RPMI7951 (cell line): Measurements from ENCODE around the gene PHLDB1. TPM values are rescaled to one million over a fixed set of nuclear protein-coding genes. Genes with fewer than 3 reads are reported as not detected.
"Not testable (repeated sequence)": the region's sequence is repeated elsewhere in the genome, so short reads cannot be mapped to it uniquely, and the experiment has no call there.

Experiments used
- DNase-seq: peaks from one replicate; pipeline ENCODE4 v3.0.0-alpha.2; 2012; ENCODE audit warnings: low read depth
- total RNA-seq: library from RNA; depleted of rRNA; stranded (reverse); fragments of >200 nt; shearing (Covaris generic); gene quantifications from 2 replicates; pipeline ENCODE4 v1.2.3, GENCODE V29; 2014

Gene PHLDB1
- total RNA-seq, 1 experiment from 2014 or later = 45.1 TPM

- DNase-seq = no peak
Measured at GRCh38 chr11:118684187-118684586, 76.8 kb downstream of the PHLDB1 start.

GRCh38 chr11:118687906-118688305 lies 80.5 kb downstream of the PHLDB1 start:
- no peak for DNase-seq

DNA sequence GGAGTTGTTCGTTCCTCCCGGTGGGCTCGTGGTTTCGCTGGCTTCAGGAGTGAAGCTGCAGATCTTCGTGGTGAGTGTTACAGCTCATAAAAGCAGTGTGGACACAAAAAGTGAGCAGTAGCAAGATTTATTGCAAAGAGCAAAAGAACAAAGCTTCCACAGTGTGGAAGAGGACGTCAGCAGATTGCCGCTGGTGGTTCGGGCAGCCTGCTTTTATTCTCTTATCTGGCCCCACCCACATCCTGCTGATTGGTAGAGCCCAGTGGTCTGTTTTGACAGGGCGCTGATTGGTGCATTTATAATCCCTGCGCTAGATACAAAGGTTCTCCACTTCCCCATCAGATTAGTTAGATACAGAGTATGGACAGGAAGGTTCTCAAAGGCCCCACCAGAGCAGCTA lies 80.9 kb downstream of the PHLDB1 start:
- not testable (repeated sequence) for DNase-seq

DNA sequence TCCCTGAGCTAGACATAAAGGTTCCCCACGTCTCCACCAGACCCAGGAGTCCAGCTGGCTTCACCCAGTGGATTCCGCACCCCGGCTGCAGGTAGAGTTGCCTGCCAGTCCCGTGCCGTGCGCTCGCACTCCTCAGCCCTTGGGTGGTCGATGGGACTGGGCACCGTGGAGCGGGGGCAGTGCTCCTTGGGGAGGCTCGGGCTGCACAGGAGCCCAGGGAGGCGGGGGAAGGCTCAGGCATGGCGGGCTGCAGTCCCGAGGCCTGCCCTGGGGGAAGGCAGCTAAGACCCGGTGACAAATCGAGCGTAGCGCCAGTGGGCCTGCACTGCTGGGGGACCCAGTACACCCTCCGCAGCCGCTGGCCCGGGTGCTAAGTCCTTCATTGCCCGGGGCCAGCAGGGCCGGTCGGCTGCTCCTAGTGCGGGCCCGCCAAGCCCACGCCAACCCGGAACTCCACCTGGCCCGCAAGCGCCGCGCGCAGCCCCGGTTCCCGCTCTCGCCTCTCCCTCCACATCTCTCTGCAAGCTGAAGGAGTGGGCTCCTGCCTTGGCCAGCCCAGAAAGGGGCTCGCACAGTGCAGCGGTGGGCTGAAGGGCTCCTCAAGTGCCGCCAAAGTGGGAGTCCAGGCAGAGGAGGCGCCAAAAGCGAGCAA lies 81.6 kb downstream of the PHLDB1 start:
- no peak for DNase-seq

GRCh38 chr11:118689503-118689851 lies 82.1 kb downstream of the PHLDB1 start:
- DNase-seq = no peak

DNA sequence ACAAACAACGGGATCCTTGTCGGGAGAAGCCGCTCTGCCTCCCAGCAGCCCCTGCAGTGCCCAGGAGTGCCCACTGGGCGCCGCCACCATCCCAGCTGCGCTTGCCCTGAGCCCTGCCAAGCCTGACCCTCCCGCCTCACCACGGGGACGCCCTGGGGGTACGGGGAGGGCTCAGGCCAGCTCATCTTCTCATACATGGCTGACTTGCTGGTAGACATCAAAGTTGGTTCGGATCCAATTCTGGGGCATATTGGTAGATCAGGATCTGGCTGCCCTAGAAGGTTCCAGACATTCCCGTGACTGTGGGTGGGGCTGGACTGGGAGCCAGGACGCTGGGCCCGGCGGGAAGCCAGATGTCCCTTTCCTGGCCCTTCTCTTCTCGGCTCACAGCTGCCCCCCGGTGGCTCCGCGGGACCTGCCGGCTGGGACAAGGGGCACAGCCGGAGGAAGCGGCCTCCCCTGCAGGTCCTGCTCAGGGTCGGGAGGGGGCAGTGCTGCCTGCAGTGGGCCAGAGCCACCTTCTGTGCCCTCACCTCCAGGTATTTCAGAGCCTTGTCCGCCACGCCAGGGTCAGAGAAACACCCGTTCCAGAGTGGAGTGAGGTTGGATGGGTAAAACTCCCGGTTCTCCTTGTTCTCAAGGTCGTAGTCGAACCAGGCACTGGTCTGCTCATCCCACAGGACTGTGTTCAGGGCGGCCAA lies 82.6 kb downstream of the PHLDB1 start:
- peak; percentile 96 for DNase-seq

DNA sequence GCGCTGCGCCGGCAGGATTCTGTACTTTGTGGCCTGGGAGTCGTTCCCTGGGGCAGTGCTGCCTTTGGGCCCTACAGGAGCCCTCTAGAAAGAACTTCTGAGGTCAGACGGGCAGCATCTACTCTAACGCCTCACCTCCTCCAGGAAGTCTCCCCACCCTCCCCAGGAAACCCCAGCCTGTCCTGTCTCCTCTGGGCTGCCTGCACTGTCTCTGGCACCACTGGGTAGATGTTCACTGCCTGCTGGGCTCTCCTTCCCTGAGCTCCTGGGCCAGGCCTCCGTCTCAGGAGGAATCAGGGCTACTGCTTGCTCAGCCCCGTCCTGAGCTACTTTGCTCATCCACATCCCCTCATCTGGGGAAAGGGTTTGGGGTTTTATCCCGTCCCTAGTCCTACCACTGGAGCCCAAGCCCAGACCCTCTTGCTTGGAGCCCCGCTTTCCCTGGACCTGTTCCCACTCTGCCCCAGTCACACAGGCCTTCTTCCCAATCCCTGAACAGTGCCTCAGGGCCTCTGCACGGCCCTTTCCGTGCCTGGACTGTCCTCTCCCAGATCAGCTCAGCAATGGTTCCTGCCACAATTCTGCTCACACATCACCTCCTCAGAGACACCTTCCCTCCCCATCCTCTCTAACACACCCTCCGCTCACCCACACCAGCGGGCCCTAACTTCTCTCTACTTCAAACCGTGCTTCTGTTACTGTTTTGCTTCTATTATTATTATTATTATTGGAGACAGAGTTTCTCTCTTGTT lies 83.3 kb downstream of the PHLDB1 start:
- no peak for DNase-seq

GRCh38 chr11:118691926-118692830 lies 84.8 kb downstream of the PHLDB1 start:
- peak; percentile 95 for DNase-seq

- no peak for DNase-seq
Measured at GRCh38 chr11:118694185-118694584, 86.8 kb downstream of the PHLDB1 start.

- no peak for DNase-seq
Measured at GRCh38 chr11:118694771-118695170, 87.4 kb downstream of the PHLDB1 start.

- no peak for DNase-seq
Measured at GRCh38 chr11:118696673-118697226, 89.3 kb downstream of the PHLDB1 start.

DNA sequence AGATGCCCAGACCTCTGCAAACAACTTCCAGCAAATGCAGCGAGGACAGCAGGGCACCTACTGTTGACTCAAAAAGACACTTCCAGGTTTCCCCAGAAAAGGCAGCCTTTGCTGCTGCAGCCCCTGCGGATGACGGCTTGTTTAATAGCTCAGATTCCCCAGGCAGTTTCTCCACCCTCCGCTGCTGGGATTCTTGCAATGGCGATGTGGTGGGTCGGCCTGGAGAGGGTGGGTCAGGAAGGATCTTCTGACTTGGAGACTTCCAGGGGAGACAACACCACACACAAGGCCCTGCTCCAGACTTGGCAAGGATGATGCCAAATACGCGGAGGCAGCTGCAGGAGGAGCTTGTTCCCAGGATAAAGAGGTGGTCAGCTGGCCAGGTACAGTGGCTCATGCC lies 89.9 kb downstream of the PHLDB1 start:
- no peak for DNase-seq

DNA sequence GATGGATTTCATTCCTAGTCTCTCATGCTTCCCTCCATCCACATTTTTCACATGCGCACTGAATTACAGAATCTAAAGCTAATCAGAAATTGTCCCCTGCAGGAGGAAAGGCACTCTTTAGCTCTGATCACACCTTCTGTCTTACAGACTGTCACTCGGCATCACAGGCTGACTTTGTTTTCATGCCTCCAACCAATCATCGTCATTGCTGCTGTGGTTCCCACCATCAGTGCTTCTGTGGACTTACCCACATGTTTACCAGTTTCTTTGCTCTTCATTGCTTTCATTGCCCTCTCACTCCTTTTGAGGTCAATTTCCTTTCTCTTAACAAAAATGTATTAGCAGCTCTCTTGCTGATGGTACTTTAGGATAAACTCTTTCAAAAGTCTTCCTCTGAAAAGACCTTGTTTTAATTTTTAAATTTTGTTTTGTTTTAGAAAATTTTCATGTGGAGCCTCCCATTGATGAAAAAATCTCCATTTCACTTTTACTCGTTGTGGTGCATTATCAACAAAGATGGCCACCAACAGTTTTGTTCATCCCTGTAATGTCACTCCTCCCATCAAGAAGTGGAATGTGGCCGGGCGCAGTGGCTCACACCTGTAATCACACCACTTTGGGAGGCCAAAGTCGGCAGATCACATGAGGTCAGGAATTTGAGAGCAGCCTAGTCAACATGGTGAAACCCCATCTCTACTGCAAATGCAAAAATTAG lies 92.2 kb downstream of the PHLDB1 start:
- DNase-seq = no peak

GRCh38 chr11:118703563-118704106 lies 96.2 kb downstream of the PHLDB1 start:
- DNase-seq = no peak

- DNase-seq = peak; percentile 89
Measured at GRCh38 chr11:118705111-118705741, 97.8 kb downstream of the PHLDB1 start.

DNA sequence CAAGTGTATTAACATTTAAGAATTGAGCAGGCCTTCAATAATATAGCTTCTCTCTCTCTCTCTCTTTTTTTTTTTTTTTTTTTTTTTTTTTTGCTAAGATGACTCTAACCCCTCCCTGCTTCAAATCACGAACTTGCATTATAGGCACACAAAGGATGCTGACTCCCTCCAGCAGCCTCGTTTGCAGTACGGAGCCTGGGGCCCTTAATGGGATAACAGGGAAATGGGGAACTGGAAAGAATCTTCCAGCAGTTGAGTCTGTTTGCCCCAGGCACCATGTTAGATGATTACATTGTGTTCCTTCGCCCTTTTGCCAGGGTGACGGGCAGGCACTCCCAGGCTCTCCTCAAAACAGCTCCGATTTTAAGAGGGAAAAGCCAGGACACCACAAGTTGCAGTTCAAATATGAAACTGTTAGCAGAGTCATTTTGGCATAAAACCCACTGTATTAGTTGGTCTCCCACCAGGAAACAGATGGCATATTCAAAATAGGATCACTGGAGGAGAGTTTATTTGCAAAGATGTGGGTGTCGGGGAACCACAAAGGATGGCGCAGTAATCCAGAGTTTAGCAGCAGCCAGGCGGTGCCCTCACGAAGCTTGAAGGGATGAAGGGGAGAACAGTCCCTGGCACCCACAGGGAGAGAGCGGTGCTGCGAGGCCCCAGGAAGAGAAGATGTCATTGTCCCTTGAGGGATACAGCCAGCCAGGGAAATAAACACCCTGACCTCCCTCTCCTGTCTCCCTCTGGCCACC lies 98.6 kb downstream of the PHLDB1 start:
- DNase-seq = peak; percentile 57

DNA sequence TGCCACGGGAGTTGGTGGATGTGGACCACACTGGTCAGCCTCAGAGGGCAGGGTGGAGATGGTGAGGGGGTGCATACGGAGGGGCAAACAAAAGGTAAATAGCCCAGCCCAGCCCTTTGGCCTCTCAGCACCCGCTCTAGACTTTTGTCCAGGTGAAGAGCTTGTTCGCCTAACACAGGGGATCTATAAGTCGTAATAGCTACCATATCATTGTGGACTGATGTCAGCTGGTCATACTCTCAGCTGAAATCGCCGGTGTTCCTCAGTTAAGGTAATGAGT lies 99.1 kb downstream of the PHLDB1 start:
- DNase-seq = no peak
